Fibroblast of lung (primary cell): ENCODE results near the gene ZBTB16. TPM values are rescaled to one million over a fixed set of nuclear protein-coding genes. Genes with fewer than 3 reads are reported as not detected.

Source experiments
- DNase-seq, 2 donors: peaks; one replicate each; pipeline versions ENCODE4 v3.0.0 to v3.0.0-alpha.2; 2010; ENCODE audit warnings: low read depth in 2 of 2
- H2AFZ ChIP-seq: 2 replicates; pipeline ENCODE4 v1.5.1; 2012; ENCODE audit warnings: low read length, control low read depth, inconsistent platforms
- H3K27ac ChIP-seq: 2 replicates; pipeline ENCODE4 v1.5.1; 2011; ENCODE audit warnings: low read length, control low read depth; ENCODE audit not compliant: insufficient read depth
- H3K27me3 ChIP-seq: 2 replicates; pipeline ENCODE4 v1.5.1; 2011; ENCODE audit warnings: mild to moderate bottlenecking, low read length; ENCODE audit not compliant: control insufficient read depth, insufficient read depth
- H3K36me3 ChIP-seq: 2 replicates; pipeline ENCODE4 v1.5.1; 2011; ENCODE audit warnings: low read length; ENCODE audit not compliant: control insufficient read depth, insufficient read depth
- H3K4me1 ChIP-seq: 2 replicates; pipeline ENCODE4 v1.5.1; 2011; ENCODE audit warnings: low read length; ENCODE audit not compliant: control insufficient read depth, insufficient read depth; ENCODE audit errors: extremely low read depth
- H3K4me2 ChIP-seq: 2 replicates; pipeline ENCODE4 v1.5.1; 2011; ENCODE audit warnings: low read length, control low read depth; ENCODE audit not compliant: insufficient read depth; ENCODE audit errors: extremely low read depth
- H3K4me3 ChIP-seq, 4 experiments: fragments of 200-600 bp in 1 of 4; sonication (generic) in 1 of 4; replicated peaks in 1 of 4; 2 replicates each; pipeline ENCODE4 v1.5.1; 2011 to 2016; ENCODE audit warnings: low read length in 4 of 4, low read depth in 3 of 4, mild to moderate bottlenecking in 3 of 4, control low read depth in 2 of 4, inconsistent platforms in 1 of 4, mixed read lengths in 1 of 4; ENCODE audit not compliant: insufficient read depth in 1 of 4; ENCODE audit errors: control extremely low read depth in 1 of 4
- H3K79me2 ChIP-seq: 2 replicates; pipeline ENCODE4 v1.5.1; 2012; ENCODE audit warnings: mild to moderate bottlenecking, low read length, inconsistent platforms; ENCODE audit not compliant: control insufficient read depth, insufficient read depth
- H3K9ac ChIP-seq: 2 replicates; pipeline ENCODE4 v1.5.1; 2011; ENCODE audit warnings: mild to moderate bottlenecking, low read length, control low read depth; ENCODE audit not compliant: insufficient read depth
- H3K9me3 ChIP-seq: 2 replicates; pipeline ENCODE4 v1.5.1; 2012; ENCODE audit warnings: low read depth, low read length; ENCODE audit not compliant: control insufficient read depth, insufficient read depth
- H4K20me1 ChIP-seq: 2 replicates; pipeline ENCODE4 v1.5.1; 2011; ENCODE audit warnings: low read length; ENCODE audit not compliant: control insufficient read depth, insufficient read depth; ENCODE audit errors: extremely low read depth
- CTCF ChIP-seq, 2 donors: IDR thresholded peaks in 1 of 2; conservative IDR thresholded peaks in 1 of 2; 1 replicate in 1 of 2; 2 replicates in 1 of 2; pipeline ENCODE4 v1.5.1; 2011 to 2012; ENCODE audit warnings: low read length in 2 of 2, control low read depth in 1 of 2, inconsistent platforms in 1 of 2, low read depth in 1 of 2, mild to moderate bottlenecking in 1 of 2
- EZH2 ChIP-seq: IDR thresholded peaks from 2 replicates; pipeline ENCODE4 v1.5.1; 2012; ENCODE audit warnings: low read length, control low read depth, mild to moderate bottlenecking; ENCODE audit errors: missing control alignments
- polyA plus RNA-seq, 2 donors: library from polyadenylated mRNA; depleted of rRNA in 1 of 2; stranded (reverse) in 1 of 2; unstranded in 1 of 2; fragments of >200 nt; gene quantifications; 2 replicates each; pipeline ENCODE4 v1.2.1, GENCODE V29; 2011 to 2012; ENCODE audit warnings: missing spikeins in 1 of 2
- total RNA-seq: library from RNA; depleted of rRNA; stranded (reverse); fragments of >200 nt; gene quantifications from 2 replicates; pipeline ENCODE4 v1.2.1, GENCODE V29; 2014

Gene ZBTB16
- total and polyA plus RNA-seq, 2 donors (not counting 1 experiment from before 2014, with no cell fraction given), result not detected

- no peaks in the 10 kb centered on the region for H4K20me1 ChIP-seq
- H3K4me3 ChIP-seq, result no peak overlapping the region
- H3K9ac ChIP-seq, result no peak overlapping the region
- H3K4me2 ChIP-seq, result no peak overlapping the region
- H3K4me1 ChIP-seq, result no peaks in the 10 kb centered on the region
- H3K27me3 ChIP-seq, result peaks cover 4% of the 10 kb centered on the region
- TF ChIP-seq CTCF (conservative IDR thresholded peaks at IDR 0.05 in 1 of 2, IDR thresholded peaks at IDR 0.05 in 1 of 2; ENCODE audit: low read depth in 1 of 2, low read length in 2 of 2), result no peak
- TF ChIP-seq EZH2, result no peak
- no peak overlapping the region for H3K27ac ChIP-seq
- H3K36me3 ChIP-seq, result no peaks in the 10 kb centered on the region
- no peaks in the 10 kb centered on the region for H3K79me2 ChIP-seq
- no peak overlapping the region for H2AFZ ChIP-seq
- no peak for DNase-seq
- H3K9me3 ChIP-seq, result no peaks in the 10 kb centered on the region
Measured at GRCh38 chr11:114263513-114264170, 204.1 kb downstream of the ZBTB16 start.

- no peak overlapping the region for H3K4me3 ChIP-seq
- H4K20me1 ChIP-seq, result no peaks in the 10 kb centered on the region
- H3K4me2 ChIP-seq, result no peak overlapping the region
- peaks cover 4% of the 10 kb centered on the region for H3K27me3 ChIP-seq
- no peaks in the 10 kb centered on the region for H3K9me3 ChIP-seq
- no peaks in the 10 kb centered on the region for H3K4me1 ChIP-seq
- H3K9ac ChIP-seq, result no peak overlapping the region
- DNase-seq, result no peak
- no peaks in the 10 kb centered on the region for H3K79me2 ChIP-seq
- TF ChIP-seq EZH2, result no peak
- TF ChIP-seq CTCF (conservative IDR thresholded peaks at IDR 0.05 in 1 of 2, IDR thresholded peaks at IDR 0.05 in 1 of 2; ENCODE audit: low read depth in 1 of 2, low read length in 2 of 2), result no peak
- H3K36me3 ChIP-seq, result no peaks in the 10 kb centered on the region
- H2AFZ ChIP-seq, result no peak overlapping the region
- H3K27ac ChIP-seq, result no peak overlapping the region
Measured at GRCh38 chr11:114264381-114264780, 204.9 kb downstream of the ZBTB16 start.

- peaks cover 4% of the 10 kb centered on the region for H3K27me3 ChIP-seq
- no peaks in the 10 kb centered on the region for H3K4me1 ChIP-seq
- H3K9ac ChIP-seq, result no peak overlapping the region
Measured at GRCh38 chr11:114265122-114265878, 205.8 kb downstream of the ZBTB16 start.

More at GRCh38 chr11:114265122-114265878, 205.8 kb downstream of the ZBTB16 start:
- H3K36me3 ChIP-seq, result no peaks in the 10 kb centered on the region
- no peaks in the 10 kb centered on the region for H3K9me3 ChIP-seq
- H3K27ac ChIP-seq, result no peak overlapping the region
- H4K20me1 ChIP-seq, result no peaks in the 10 kb centered on the region
- no peak overlapping the region for H2AFZ ChIP-seq
- H3K4me2 ChIP-seq, result no peak overlapping the region
- no peak for DNase-seq
- no peaks in the 10 kb centered on the region for H3K79me2 ChIP-seq
- H3K4me3 ChIP-seq, result no peak overlapping the region
- TF ChIP-seq CTCF (conservative IDR thresholded peaks at IDR 0.05 in 1 of 2, IDR thresholded peaks at IDR 0.05 in 1 of 2; ENCODE audit: low read depth in 1 of 2, low read length in 2 of 2) (no peak), EZH2 (no peak)
